Natural killer cell (primary cell): ENCODE data around the gene ANTXR2. TPM values are rescaled to one million over a fixed set of nuclear protein-coding genes. Genes with fewer than 3 reads are reported as not detected.
A peak's percentile ranks its signal among the peaks of the same experiment; 100 is the strongest.

ENCODE experiments used
- ATAC-seq, 3 donors: fragments of 150-1000 bp in 2 of 3; fragments of 200-7000 bp in 1 of 3; cut with Tn5 transposase; 1 replicate in 1 of 3; 2 replicates in 2 of 3; pipeline ENCODE4 v1.10.0; 2021; ENCODE audit warnings: mild to moderate bottlenecking in 2 of 3, moderate library complexity in 2 of 3
- DNase-seq, 2 donors: peaks; one replicate each; pipeline versions ENCODE4 v3.0.0 to v3.0.0-alpha.2; 2013 to 2021; ENCODE audit warnings: mixed read lengths in 1 of 2
- H3K27ac ChIP-seq: one replicate; pipeline ENCODE4 v1.5.1; 2013; ENCODE audit warnings: mild to moderate bottlenecking, low read length
- H3K27me3 ChIP-seq: one replicate; pipeline ENCODE4 v1.6.1; 2013; ENCODE audit warnings: low read length; ENCODE audit not compliant: control insufficient read depth, insufficient read depth
- H3K36me3 ChIP-seq: one replicate; pipeline ENCODE4 v1.6.1; 2013; ENCODE audit warnings: low read length; ENCODE audit not compliant: control insufficient read depth, insufficient read depth
- H3K4me1 ChIP-seq: one replicate; pipeline ENCODE4 v1.6.1; 2013; ENCODE audit warnings: low read length; ENCODE audit not compliant: control insufficient read depth, insufficient read depth
- H3K4me3 ChIP-seq: one replicate; pipeline ENCODE4 v1.5.1; 2013; ENCODE audit warnings: low read length
- H3K9me3 ChIP-seq: one replicate; pipeline ENCODE4 v1.6.1; 2013; ENCODE audit warnings: low read length; ENCODE audit not compliant: control insufficient read depth, insufficient read depth
- H3K27ac Mint-ChIP-seq, 2 donors: one replicate each; pipeline ENCODE4 v1.8.0; 2022; ENCODE audit warnings: mild to moderate bottlenecking in 2 of 2, mixed read lengths in 2 of 2, moderate library complexity in 1 of 2
- H3K27me3 Mint-ChIP-seq, 2 donors: one replicate each; pipeline ENCODE4 v1.8.0; 2022; ENCODE audit warnings: low read depth in 2 of 2, mixed read lengths in 2 of 2
- H3K36me3 Mint-ChIP-seq: one replicate; pipeline ENCODE4 v1.8.0; 2022; ENCODE audit warnings: mixed read lengths
- H3K4me1 Mint-ChIP-seq, 2 donors: one replicate each; pipeline ENCODE4 v1.8.0; 2022; ENCODE audit warnings: mixed read lengths in 2 of 2
- H3K4me3 Mint-ChIP-seq: one replicate; pipeline ENCODE4 v1.8.0; 2022; ENCODE audit warnings: mild to moderate bottlenecking, moderate library complexity, mixed read lengths
- H3K9me3 Mint-ChIP-seq, 2 donors: one replicate each; pipeline ENCODE4 v1.8.0; 2022; ENCODE audit warnings: mixed read lengths in 2 of 2
- CTCF ChIP-seq: fragments of 200-600 bp; IDR thresholded peaks from one replicate; pipeline ENCODE4 v1.8.0; 2022; ENCODE audit warnings: antibody characterized with exemption
- WGBS: methylation state at CpG from one replicate; pipeline ENCODE4 v1.1.7; 2013; ENCODE audit warnings: missing lambda C conversion rate; ENCODE audit not compliant: insufficient coverage; 5-methylcytosine and 5-hydroxymethylcytosine counted together
- intact Hi-C: fragments of 100-400 bp; cut with micrococcal nuclease; formaldehyde crosslinking; loops from one replicate; pipeline ENCODE4 v1.14.2; 2022
- total RNA-seq, 4 donors: library from RNA; stranded (reverse); fragments of 120-200 nt in 1 of 4; gene quantifications; one replicate each; pipeline versions ENCODE4 v1.2.3 to v1.2.4, GENCODE V29; 2013 to 2022

The ANTXR2 gene
- total RNA-seq, 3 donors from 2014 or later (not counting 1 experiment from before 2014, with no cell fraction given), result 7.8 to 28.3 (median 10.0) TPM

DNA sequence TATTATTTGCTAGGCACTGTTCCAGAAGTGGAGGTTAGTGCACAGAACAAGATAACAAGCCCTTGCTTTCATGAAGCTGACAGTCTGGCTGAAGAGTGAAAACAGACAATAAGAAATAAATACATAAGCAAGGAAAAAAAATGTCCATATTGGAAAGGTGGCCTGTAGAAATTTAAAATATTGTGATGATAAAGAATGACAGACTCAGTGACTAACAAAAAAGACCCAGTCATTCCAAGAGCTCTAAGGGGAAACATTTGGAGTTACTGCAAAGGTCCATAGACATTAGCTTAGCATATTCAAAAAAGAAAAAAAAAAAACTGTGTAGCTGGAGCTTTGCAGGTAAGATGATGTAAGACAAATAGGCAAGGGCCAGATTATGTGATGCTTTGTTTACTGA lies 1.0 kb upstream of the ANTXR2 start:
- no peaks in the 10 kb centered on the region for H3K9me3 ChIP-seq
- peak overlapping the region; percentile 95 for H3K4me3 Mint-ChIP-seq
- H3K36me3 Mint-ChIP-seq, result no peaks in the 10 kb centered on the region
- no peak for TF ChIP-seq CTCF
- peak overlapping the region; percentile 1 to 91 for H3K27ac Mint-ChIP-seq
- no peak overlapping the region for H3K4me3 ChIP-seq
- no peaks in the 10 kb centered on the region for H3K9me3 Mint-ChIP-seq
- H3K4me1 Mint-ChIP-seq, result peaks cover 21 to 35% of the 10 kb centered on the region in 2 donors
- no peak overlapping the region for H3K27ac ChIP-seq
- H3K27me3 Mint-ChIP-seq, result peaks cover 7% of the 10 kb centered on the region in 2 donors
- peaks cover 15% of the 10 kb centered on the region for H3K4me1 ChIP-seq
- intact Hi-C loops, result no loop called here
- DNase-seq (no peak), ATAC-seq (no peak)
- H3K36me3 ChIP-seq, result no peaks in the 10 kb centered on the region
- no peaks in the 10 kb centered on the region for H3K27me3 ChIP-seq

- peak in 1 of 2 donors; percentile 62 for DNase-seq
- H3K36me3 Mint-ChIP-seq, result no peaks in the 10 kb centered on the region
- WGBS, result 16% methylated on average over 3 of the region's 4 CpGs
- Histone ChIP-seq H3K4me1 (peaks cover 15% of the 10 kb centered on the region), H3K4me3 (peak overlapping the region; percentile 67), H3K27ac (peak overlapping the region; percentile 83), H3K27me3 (no peaks in the 10 kb centered on the region), H3K9me3 (no peaks in the 10 kb centered on the region), H3K36me3 (no peaks in the 10 kb centered on the region)
- intact Hi-C loops, result loop anchor here (2.0 kb wide), 1 partner anchor 15 kb away; no protein-coding TSS in a partner anchor
- H3K4me1 Mint-ChIP-seq, result peaks cover 21 to 32% of the 10 kb centered on the region in 2 donors
- ATAC-seq, result peak in 2 of 3 donors; percentile 49 to 62
- H3K27me3 Mint-ChIP-seq, result peaks cover 2% of the 10 kb centered on the region in 2 donors
- no peak for TF ChIP-seq CTCF
- peak overlapping the region; percentile 1 to 91 for H3K27ac Mint-ChIP-seq
- no peaks in the 10 kb centered on the region for H3K9me3 Mint-ChIP-seq
- peak overlapping the region; percentile 95 for H3K4me3 Mint-ChIP-seq
Measured at GRCh38 chr4:80073473-80074008, 512 bp upstream of the ANTXR2 start.

DNA sequence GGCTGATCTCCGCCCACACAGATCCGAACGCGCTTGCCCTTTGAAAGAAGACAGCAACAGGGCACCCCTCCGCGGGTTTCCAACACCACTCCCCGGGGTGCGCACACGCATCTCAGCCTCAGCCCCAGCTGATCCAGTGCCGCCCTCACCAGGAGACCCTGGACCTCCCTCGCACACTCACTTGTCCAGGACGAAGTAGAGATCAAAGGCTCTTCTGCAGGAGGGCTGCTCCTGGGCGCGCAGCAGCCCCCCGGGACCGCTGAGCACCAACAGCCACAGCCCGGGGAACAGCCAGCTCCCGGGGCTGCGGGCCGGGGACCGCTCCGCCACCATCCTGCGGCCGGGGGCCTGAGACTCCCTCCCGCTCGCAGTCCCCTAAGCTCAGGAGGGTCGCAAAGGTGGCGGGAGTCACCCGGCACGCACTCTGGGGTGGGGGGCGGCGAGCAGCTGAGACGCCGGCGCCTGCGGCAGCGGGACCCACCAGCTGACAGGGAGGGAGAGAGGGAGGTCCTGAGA lies 743 bp downstream of the ANTXR2 start:
- Mint-ChIP-seq H3K4me1 (peaks cover 21 to 32% of the 10 kb centered on the region in 2 donors), H3K9me3 (no peaks in the 10 kb centered on the region), H3K36me3 (no peaks in the 10 kb centered on the region), H3K4me3 (peak overlapping the region; percentile 95), H3K27ac (peak overlapping the region; percentile 71 to 91), H3K27me3 (peaks cover 0 to 2% of the 10 kb centered on the region in 2 donors)
- intact Hi-C loops, result loop anchor here (2.0 kb wide), 1 partner anchor 13 kb away; no protein-coding TSS in a partner anchor
- H3K27ac ChIP-seq, result peak overlapping the region; percentile 83
- TF ChIP-seq CTCF, result no peak
- H3K9me3 ChIP-seq, result no peaks in the 10 kb centered on the region
- H3K4me1 ChIP-seq, result peaks cover 15% of the 10 kb centered on the region
- H3K27me3 ChIP-seq, result no peaks in the 10 kb centered on the region
- peak overlapping the region; percentile 67 for H3K4me3 ChIP-seq
- peaks cover 3% of the 10 kb centered on the region for H3K36me3 ChIP-seq
- ATAC-seq (peak; percentile 52 to 61 (median 60)), DNase-seq (peak; percentile 37 to 72)
- under 1% methylated on average over 37 of the region's 37 CpGs for WGBS
